OCI-LY1 (cell line): Measurements from ENCODE around the gene WNT9B.

Source experiments
- CTCF ChIP-seq: fragments of 200-600 bp; sonication (generic), shearing (Covaris generic); IDR thresholded peaks from 2 replicates; pipeline ENCODE4 v1.5.1; 2017; ENCODE audit warnings: mild to moderate bottlenecking, antibody characterized with exemption, low read length, moderate library complexity, mixed read lengths
- EZH2 ChIP-seq: fragments of 200-600 bp; sonication (generic), shearing (Covaris generic); IDR thresholded peaks from 2 replicates; pipeline ENCODE4 v1.8.0; 2017; ENCODE audit warnings: borderline replicate concordance, mixed run types, mild to moderate bottlenecking, antibody characterized with exemption, low read length, moderate library complexity, mixed read lengths

DNA sequence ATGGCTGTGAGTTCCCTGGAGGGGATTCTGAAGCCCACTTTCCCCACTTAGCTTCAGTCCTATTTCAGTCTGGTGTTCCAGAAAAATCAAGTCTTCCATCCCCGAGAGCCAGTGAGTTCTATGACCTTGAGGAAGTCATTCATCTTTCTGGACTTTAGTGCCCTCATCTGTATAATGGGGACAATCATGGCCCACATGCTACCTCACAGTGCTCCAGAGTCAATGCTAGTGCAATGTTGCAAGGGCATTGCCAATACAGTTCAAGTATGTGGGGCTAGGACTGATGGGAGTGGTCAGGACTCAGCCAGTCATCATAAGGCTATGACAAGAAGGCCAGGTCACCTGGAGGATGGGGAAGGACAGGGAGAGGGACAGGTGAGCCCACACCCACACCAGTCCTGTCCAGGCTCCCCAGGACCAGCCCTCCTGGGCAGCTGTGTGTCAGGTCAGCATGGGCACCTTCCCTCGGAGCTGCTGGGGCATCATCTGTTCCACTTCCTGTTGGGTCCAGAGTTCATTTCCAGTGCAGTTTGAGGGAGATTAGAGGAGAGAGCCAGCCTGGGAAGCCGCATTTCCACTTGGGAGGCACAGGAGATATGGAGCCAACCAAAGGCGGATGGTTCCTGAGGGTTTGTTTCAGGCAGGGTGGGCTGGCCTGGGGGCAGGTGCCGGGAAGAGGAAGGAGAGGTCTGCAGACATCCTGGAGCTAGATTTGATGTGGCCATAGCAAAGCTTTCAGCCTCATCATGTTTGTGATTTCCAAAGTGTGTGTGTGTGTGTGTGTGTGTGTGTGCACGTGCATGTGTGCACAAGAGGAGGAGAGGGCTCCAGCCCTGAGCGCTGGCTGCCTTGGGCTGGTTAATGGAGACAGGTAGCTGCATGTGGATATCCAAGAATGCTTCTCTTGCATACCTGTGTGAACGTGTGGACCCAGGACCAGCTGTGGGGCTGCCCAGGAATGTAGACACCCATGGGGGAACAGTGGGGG is 3.9 kb upstream of the WNT9B start:
- TF ChIP-seq CTCF (no peak), EZH2 (no peak)
